Dendritic cell treated with granulocyte-macrophage colony-stimulating factor and Interleukin-4, amounts not matched to agents 40 ng/mL and 50 ng/mL, for 4 days (primary cell): ENCODE data around the gene NLN.
"Not testable (repeated sequence)": the region's sequence is repeated elsewhere in the genome, so short reads cannot be mapped to it uniquely, and the experiment has no call there.

ENCODE experiments used
- H3K27ac Mint-ChIP-seq: one replicate; pipeline ENCODE4 v1.8.0; 2022; ENCODE audit warnings: mild to moderate bottlenecking, mixed read lengths
- H3K27me3 Mint-ChIP-seq: one replicate; pipeline ENCODE4 v1.8.0; 2022; ENCODE audit warnings: mild to moderate bottlenecking, mixed read lengths
- H3K36me3 Mint-ChIP-seq: one replicate; pipeline ENCODE4 v1.8.0; 2022; ENCODE audit warnings: low read depth, mixed read lengths
- H3K4me1 Mint-ChIP-seq: one replicate; pipeline ENCODE4 v1.8.0; 2022; ENCODE audit warnings: low read depth, mixed read lengths
- H3K4me3 Mint-ChIP-seq: one replicate; pipeline ENCODE4 v1.8.0; 2022; ENCODE audit warnings: mild to moderate bottlenecking, moderate library complexity, mixed read lengths
- H3K9me3 Mint-ChIP-seq: one replicate; pipeline ENCODE4 v1.8.0; 2022; ENCODE audit warnings: mixed read lengths
- intact Hi-C: fragments of 100-400 bp; cut with micrococcal nuclease; formaldehyde crosslinking; loops from one replicate; pipeline ENCODE4 v1.15.0; 2022

The NLN gene

GRCh38 chr5:65721720-65722574, at the start of gene NLN, which contains the start of gene SGTB:
Gene NLN, plus strand, starts transcription at chr5:65722205. Its CDS starts 169 bp downstream, at chr5:65722374.
Gene SGTB, minus strand, starts transcription at chr5:65722109. Its CDS starts 1,302 bp downstream, at chr5:65720807.
- peaks cover 19% of the 10 kb centered on the region for H3K4me1 Mint-ChIP-seq
- peak within 1 kb of the TSS; percentile 94 for H3K4me3 Mint-ChIP-seq
- H3K27me3 Mint-ChIP-seq, result no peaks in the 10 kb centered on the region
- intact Hi-C loops, result loop anchor here (1.0 to 2.0 kb wide), 3 partner anchors 98 to 421 kb away; partner anchors contain the start of genes ERBIN and TRIM23
- H3K9me3 Mint-ChIP-seq, result no peaks in the 10 kb centered on the region
- H3K27ac Mint-ChIP-seq, result peak within 1 kb of the TSS; percentile 97
- H3K36me3 Mint-ChIP-seq, result peaks cover 23% of the 10 kb centered on the region

GRCh38 chr5:65672796-65673195, 49.2 kb upstream of the NLN start:
- no peak overlapping the region for H3K27ac Mint-ChIP-seq
- H3K9me3 Mint-ChIP-seq, result no peaks in the 10 kb centered on the region
- H3K4me3 Mint-ChIP-seq, result no peak overlapping the region
- peaks cover 73% of the 10 kb centered on the region for H3K36me3 Mint-ChIP-seq
- no peaks in the 10 kb centered on the region for H3K27me3 Mint-ChIP-seq
- intact Hi-C loops, result no loop called here
- peaks cover 32% of the 10 kb centered on the region for H3K4me1 Mint-ChIP-seq

GRCh38 chr5:65674749-65675148, 47.3 kb upstream of the NLN start:
- intact Hi-C loops, result no loop called here
- H3K27me3 Mint-ChIP-seq, result no peaks in the 10 kb centered on the region
- H3K4me1 Mint-ChIP-seq, result peaks cover 34% of the 10 kb centered on the region
- H3K9me3 Mint-ChIP-seq, result no peaks in the 10 kb centered on the region
- peaks cover 87% of the 10 kb centered on the region for H3K36me3 Mint-ChIP-seq
- H3K4me3 Mint-ChIP-seq, result no peak overlapping the region
- no peak overlapping the region for H3K27ac Mint-ChIP-seq

DNA sequence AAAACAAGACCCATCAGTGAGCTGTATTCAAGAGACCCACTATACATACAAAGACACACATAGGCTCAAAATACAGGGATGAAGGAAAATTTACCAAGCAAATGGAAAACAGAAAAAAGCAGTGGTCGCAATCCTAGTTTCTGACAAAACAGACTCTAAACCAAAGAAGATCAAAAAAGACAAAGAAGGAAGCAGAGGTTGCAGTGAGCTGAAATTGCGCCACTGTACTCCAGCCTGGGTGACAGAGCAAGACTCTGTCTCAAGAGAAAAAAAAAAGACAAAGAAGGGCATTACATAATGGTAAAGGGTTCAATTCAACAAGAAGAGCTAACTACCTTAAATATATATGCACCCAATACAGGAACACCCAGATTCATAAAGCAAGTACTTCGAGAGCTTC, 45.9 kb upstream of the NLN start:
- peaks cover 34% of the 10 kb centered on the region for H3K4me1 Mint-ChIP-seq

DNA sequence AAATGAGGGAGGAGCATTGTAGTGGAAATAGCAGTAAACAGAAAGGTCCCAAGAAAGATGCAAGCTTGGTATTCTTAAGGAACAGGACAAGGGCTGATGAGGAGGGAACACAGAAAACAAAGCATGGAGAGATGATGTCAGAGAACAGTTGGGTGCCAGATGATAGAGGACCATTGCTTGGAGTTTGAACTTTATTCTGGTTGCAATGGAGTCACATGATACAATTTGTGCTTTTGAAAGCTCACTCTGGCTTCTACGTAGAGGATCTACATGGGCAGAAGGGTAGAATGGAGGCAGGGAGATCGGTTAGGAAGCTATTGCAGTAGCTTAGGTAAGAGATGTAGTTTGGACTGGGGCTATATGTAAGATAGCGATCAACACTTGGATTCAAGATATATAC, 39.9 kb upstream of the NLN start:
- Mint-ChIP-seq H3K36me3 (peaks cover 87% of the 10 kb centered on the region), H3K4me1 (peaks cover 18% of the 10 kb centered on the region), H3K9me3 (no peaks in the 10 kb centered on the region), H3K4me3 (no peak overlapping the region), H3K27ac (no peak overlapping the region), H3K27me3 (no peaks in the 10 kb centered on the region)
- intact Hi-C loops, result no loop called here

More for the DNA sequence above, 45.9 kb upstream of the NLN start:
- H3K36me3 Mint-ChIP-seq, result peaks cover 91% of the 10 kb centered on the region
- H3K4me3 Mint-ChIP-seq, H3K9me3 Mint-ChIP-seq, H3K27me3 Mint-ChIP-seq, intact Hi-C loops: not testable (repeated sequence)
- H3K27ac Mint-ChIP-seq, result peak overlapping the region; percentile 4

GRCh38 chr5:65693121-65693520, 28.9 kb upstream of the NLN start:
- no peak overlapping the region for H3K27ac Mint-ChIP-seq
- no peak overlapping the region for H3K4me3 Mint-ChIP-seq

GRCh38 chr5:65695162-65695755, 26.7 kb upstream of the NLN start:
- H3K9me3 Mint-ChIP-seq, result no peaks in the 10 kb centered on the region
- intact Hi-C loops, result no loop called here
- H3K36me3 Mint-ChIP-seq, result peaks cover 25% of the 10 kb centered on the region
- no peak overlapping the region for H3K27ac Mint-ChIP-seq
- no peak overlapping the region for H3K4me3 Mint-ChIP-seq
- peaks cover 7% of the 10 kb centered on the region for H3K4me1 Mint-ChIP-seq
- H3K27me3 Mint-ChIP-seq, result no peaks in the 10 kb centered on the region

More at GRCh38 chr5:65693121-65693520, 28.9 kb upstream of the NLN start:
- intact Hi-C loops, result no loop called here
- Mint-ChIP-seq H3K36me3 (peaks cover 7% of the 10 kb centered on the region), H3K9me3 (no peaks in the 10 kb centered on the region), H3K27me3 (no peaks in the 10 kb centered on the region), H3K4me1 (peaks cover 7% of the 10 kb centered on the region)

DNA sequence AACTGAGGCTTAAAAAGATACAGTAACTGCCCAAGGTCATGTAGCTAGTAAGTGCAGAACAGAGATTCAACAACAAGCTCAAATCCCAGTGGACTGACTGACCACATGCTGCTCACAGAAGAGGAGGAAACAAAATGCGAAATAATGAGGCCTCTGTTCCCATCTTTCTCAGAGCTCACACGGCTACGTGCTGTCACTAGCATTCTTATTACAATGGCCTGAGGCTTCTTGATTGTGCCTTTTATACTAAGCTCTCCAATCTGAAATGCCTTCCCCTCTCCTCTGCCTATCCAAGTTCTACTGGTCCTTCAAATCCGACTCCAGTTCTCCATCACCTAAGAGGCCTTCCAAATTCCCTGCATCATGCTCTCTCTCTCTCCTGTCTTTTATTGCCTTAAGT, 26.1 kb upstream of the NLN start:
- intact Hi-C loops, result no loop called here
- Mint-ChIP-seq H3K36me3 (peaks cover 31% of the 10 kb centered on the region), H3K4me1 (peaks cover 7% of the 10 kb centered on the region), H3K27ac (no peak overlapping the region), H3K4me3 (no peak overlapping the region), H3K9me3 (no peaks in the 10 kb centered on the region), H3K27me3 (no peaks in the 10 kb centered on the region)

DNA sequence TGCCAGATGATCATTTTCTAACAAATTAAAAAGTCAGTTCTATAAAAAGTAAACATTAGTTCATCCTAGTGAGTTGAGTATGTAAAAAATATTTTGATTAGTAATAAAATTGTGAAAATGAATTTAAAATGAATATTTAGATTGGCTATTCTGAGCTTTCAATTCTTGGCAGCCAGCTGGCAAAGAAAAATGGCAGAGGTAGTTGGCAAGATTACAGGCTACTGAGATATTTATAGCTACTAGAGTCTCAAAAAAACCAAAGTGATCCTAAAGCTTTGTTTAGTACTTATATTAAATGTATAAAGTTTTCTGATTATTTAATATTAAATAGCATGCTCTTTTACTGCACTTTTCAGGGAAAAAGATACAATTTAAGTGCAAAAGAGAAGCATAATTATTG, 25.1 kb upstream of the NLN start:
- H3K27ac Mint-ChIP-seq, result no peak overlapping the region
- no peak overlapping the region for H3K4me3 Mint-ChIP-seq
- no peaks in the 10 kb centered on the region for H3K9me3 Mint-ChIP-seq
- peaks cover 7% of the 10 kb centered on the region for H3K4me1 Mint-ChIP-seq
- intact Hi-C loops, result no loop called here
- H3K27me3 Mint-ChIP-seq, result no peaks in the 10 kb centered on the region
- H3K36me3 Mint-ChIP-seq, result peaks cover 40% of the 10 kb centered on the region

- Mint-ChIP-seq H3K27ac (no peak overlapping the region), H3K4me1 (no peaks in the 10 kb centered on the region), H3K36me3 (peaks cover 59% of the 10 kb centered on the region), H3K27me3 (no peaks in the 10 kb centered on the region), H3K9me3 (no peaks in the 10 kb centered on the region), H3K4me3 (no peak overlapping the region)
- intact Hi-C loops, result no loop called here
These were observed 22.7 kb upstream of the NLN start for GRCh38 chr5:65699338-65699737.

GRCh38 chr5:65702036-65702435, 20.0 kb upstream of the NLN start:
- no peaks in the 10 kb centered on the region for H3K27me3 Mint-ChIP-seq
- no peaks in the 10 kb centered on the region for H3K9me3 Mint-ChIP-seq
- no peak overlapping the region for H3K27ac Mint-ChIP-seq
- intact Hi-C loops, result no loop called here
- peaks cover 84% of the 10 kb centered on the region for H3K36me3 Mint-ChIP-seq
- H3K4me3 Mint-ChIP-seq, result no peak overlapping the region
- no peaks in the 10 kb centered on the region for H3K4me1 Mint-ChIP-seq

- Mint-ChIP-seq H3K27me3 (no peaks in the 10 kb centered on the region), H3K9me3 (no peaks in the 10 kb centered on the region), H3K27ac (no peak overlapping the region), H3K4me3 (no peak overlapping the region), H3K36me3 (peaks cover 85% of the 10 kb centered on the region), H3K4me1 (no peaks in the 10 kb centered on the region)
- intact Hi-C loops, result no loop called here
These were observed 17.3 kb upstream of the NLN start for GRCh38 chr5:65704621-65705239.

GRCh38 chr5:65707663-65708062, 14.3 kb upstream of the NLN start:
- intact Hi-C loops, result no loop called here
- Mint-ChIP-seq H3K27me3 (no peaks in the 10 kb centered on the region), H3K4me3 (no peak overlapping the region)

GRCh38 chr5:65708145-65708544, 13.9 kb upstream of the NLN start:
- Mint-ChIP-seq H3K27me3 (no peaks in the 10 kb centered on the region), H3K4me1 (peaks cover 2% of the 10 kb centered on the region), H3K27ac (no peak overlapping the region), H3K9me3 (no peaks in the 10 kb centered on the region), H3K36me3 (peaks cover 82% of the 10 kb centered on the region), H3K4me3 (no peak overlapping the region)
- intact Hi-C loops, result no loop called here

More at GRCh38 chr5:65707663-65708062, 14.3 kb upstream of the NLN start:
- peaks cover 81% of the 10 kb centered on the region for H3K36me3 Mint-ChIP-seq
- no peaks in the 10 kb centered on the region for H3K9me3 Mint-ChIP-seq
- no peaks in the 10 kb centered on the region for H3K4me1 Mint-ChIP-seq
- H3K27ac Mint-ChIP-seq, result no peak overlapping the region
